ENCODE measurements around the gene LRMDA. TPM values are rescaled to one million over a fixed set of nuclear protein-coding genes. Genes with fewer than 3 reads are reported as not detected.

Gene LRMDA
- total RNA-seq, 2 experiments from 2014 or later = not detected

DNA sequence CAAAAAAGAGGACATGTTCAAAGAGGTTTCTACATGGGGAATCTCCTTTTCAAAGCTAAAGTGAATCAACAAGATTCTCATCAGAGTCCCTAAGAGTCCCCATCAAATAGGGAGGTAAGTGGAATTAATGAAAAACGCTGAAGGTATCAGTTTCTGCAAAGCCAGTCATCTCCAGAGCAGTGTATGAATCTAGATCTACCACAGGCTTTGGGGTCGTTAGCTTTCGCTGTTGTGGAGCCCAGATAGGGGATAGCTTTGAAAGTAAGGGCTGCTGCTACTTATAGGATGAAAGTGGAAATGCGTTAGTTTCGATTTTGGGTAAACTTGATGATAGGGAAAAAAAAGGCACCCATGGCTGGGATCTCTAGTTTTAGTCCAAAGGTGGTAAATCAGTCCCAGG is 748.4 kb downstream of the LRMDA start:
- Histone ChIP-seq H3K27me3 (ENCODE audit: control insufficient read depth in 1 of 2, insufficient read depth in 2 of 2, low read length in 2 of 2) (no peaks in the 10 kb centered on the region), H3K4me3 (ENCODE audit: low read length) (no peak overlapping the region), H3K27ac (ENCODE audit: low read depth in 1 of 2, low read length in 2 of 2) (no peak overlapping the region), H3K4me1 (ENCODE audit: insufficient read depth, low read length) (no peaks in the 10 kb centered on the region), H3K9me3 (ENCODE audit: control insufficient read depth in 1 of 2, insufficient read depth in 1 of 2, low read length in 2 of 2) (peaks cover 0 to 8% of the 10 kb centered on the region in 2 experiments), H3K36me3 (ENCODE audit: insufficient read depth, low read length) (no peaks in the 10 kb centered on the region)
- TF ChIP-seq, protein P1, sequence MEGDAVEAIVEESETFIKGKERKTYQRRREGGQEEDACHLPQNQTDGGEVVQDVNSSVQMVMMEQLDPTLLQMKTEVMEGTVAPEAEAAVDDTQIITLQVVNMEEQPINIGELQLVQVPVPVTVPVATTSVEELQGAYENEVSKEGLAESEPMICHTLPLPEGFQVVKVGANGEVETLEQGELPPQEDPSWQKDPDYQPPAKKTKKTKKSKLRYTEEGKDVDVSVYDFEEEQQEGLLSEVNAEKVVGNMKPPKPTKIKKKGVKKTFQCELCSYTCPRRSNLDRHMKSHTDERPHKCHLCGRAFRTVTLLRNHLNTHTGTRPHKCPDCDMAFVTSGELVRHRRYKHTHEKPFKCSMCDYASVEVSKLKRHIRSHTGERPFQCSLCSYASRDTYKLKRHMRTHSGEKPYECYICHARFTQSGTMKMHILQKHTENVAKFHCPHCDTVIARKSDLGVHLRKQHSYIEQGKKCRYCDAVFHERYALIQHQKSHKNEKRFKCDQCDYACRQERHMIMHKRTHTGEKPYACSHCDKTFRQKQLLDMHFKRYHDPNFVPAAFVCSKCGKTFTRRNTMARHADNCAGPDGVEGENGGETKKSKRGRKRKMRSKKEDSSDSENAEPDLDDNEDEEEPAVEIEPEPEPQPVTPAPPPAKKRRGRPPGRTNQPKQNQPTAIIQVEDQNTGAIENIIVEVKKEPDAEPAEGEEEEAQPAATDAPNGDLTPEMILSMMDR (IDR thresholded peaks at IDR 0.05) = no peak
- ATAC-seq (ENCODE audit: poor library complexity) (no peak), DNase-seq (no peak)
- Mint-ChIP-seq H3K27me3 (no peaks in the 10 kb centered on the region), H3K4me3 (no peak overlapping the region), H3K9me3 (no peaks in the 10 kb centered on the region), H3K4me1 (ENCODE audit: low read depth) (peaks cover 15% of the 10 kb centered on the region), H3K36me3 (ENCODE audit: low read depth) (no peaks in the 10 kb centered on the region), H3K27ac (no peak overlapping the region)
- ChIA-PET POLR2A (interaction anchor here (1.4 kb wide), 1 partner anchor 41 kb away, joined by 3 read pairs; no protein-coding TSS in a partner anchor), CTCF (no interaction called here)
- intact Hi-C loops (cut with DNase I, micrococcal nuclease) = no loop called here

DNA sequence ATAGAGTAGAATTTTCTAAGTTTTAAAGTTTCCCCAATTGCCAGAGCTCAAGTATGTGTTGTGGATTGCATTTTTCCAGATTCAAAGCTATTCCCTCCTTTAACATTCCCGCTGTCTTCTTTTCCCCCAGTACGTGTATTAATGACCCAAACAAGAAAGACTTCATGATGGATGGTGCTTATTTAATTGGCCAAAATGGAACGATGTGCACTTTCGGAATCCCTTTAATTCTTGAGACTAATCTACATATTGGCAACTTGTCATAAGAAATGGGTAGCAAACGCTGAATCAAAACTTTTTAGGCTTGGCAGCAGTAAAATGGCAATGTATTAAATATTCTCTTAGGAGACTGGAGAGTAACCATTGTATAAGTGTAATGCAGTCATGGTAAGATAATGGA is 753.2 kb downstream of the LRMDA start:
- Histone ChIP-seq H3K4me1 (ENCODE audit: insufficient read depth, low read length) (no peaks in the 10 kb centered on the region), H3K4me3 (ENCODE audit: low read length) (no peak overlapping the region), H3K9me3 (ENCODE audit: control insufficient read depth in 1 of 2, insufficient read depth in 1 of 2, low read length in 2 of 2) (no peaks in the 10 kb centered on the region), H3K27ac (ENCODE audit: low read depth in 1 of 2, low read length in 2 of 2) (no peak overlapping the region), H3K36me3 (ENCODE audit: insufficient read depth, low read length) (no peaks in the 10 kb centered on the region), H3K27me3 (ENCODE audit: control insufficient read depth in 1 of 2, insufficient read depth in 2 of 2, low read length in 2 of 2) (no peaks in the 10 kb centered on the region)
- H3K4me1 Mint-ChIP-seq (ENCODE audit: low read depth) = no peaks in the 10 kb centered on the region
- CTCF ChIA-PET = no interaction called here
- POLR2A ChIA-PET = no interaction called here
- no peaks in the 10 kb centered on the region for H3K9me3 Mint-ChIP-seq
- DNase-seq (no peak), ATAC-seq (ENCODE audit: poor library complexity) (no peak)
- no peak overlapping the region for H3K27ac Mint-ChIP-seq
- H3K4me3 Mint-ChIP-seq = no peak overlapping the region
- intact Hi-C loops (cut with DNase I, micrococcal nuclease) = no loop called here
- TF ChIP-seq, protein P1 (IDR thresholded peaks at IDR 0.05) = no peak
- H3K36me3 Mint-ChIP-seq (ENCODE audit: low read depth) = no peaks in the 10 kb centered on the region
- no peaks in the 10 kb centered on the region for H3K27me3 Mint-ChIP-seq

DNA sequence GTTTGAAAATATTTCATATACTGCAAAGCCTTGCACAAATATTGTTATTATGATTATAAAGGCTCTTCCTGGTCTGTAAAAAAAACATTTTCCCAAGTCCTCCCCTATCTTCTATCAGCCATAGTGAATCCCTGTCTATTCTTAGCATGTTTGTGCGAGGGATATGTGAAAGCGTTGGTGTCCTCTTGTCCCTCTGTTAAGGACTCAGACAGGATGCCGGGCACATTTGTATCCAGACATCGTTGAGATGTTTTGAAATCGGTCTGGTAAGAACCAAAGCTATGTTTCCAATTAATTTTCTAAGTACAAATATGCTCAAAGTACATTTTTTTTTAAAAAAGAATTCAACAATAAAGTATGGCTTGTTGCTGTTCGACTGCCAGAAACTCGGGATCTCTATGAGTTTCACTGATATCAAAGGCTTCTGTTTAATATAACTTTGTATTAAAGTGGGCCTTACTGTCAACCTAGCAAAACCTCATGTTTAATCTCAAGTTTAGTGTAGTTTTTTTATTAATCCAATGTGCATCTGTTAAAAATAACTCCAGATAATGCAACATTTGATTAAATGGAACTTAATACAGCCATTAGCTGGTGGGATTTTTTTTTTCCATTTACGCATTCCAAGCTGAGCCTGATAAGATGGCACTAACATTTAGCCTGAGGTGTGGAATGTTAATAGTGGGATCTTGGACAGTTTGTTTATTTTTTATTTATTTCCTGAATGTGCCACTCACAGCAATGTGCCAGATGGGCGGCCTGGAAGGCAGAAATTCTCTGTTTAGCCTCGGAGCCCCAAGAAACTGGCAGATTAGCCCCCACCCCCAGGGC is 754.3 kb downstream of the LRMDA start:
- Histone ChIP-seq H3K4me3 (ENCODE audit: low read length) (no peak overlapping the region), H3K27me3 (ENCODE audit: control insufficient read depth in 1 of 2, insufficient read depth in 2 of 2, low read length in 2 of 2) (no peaks in the 10 kb centered on the region), H3K4me1 (ENCODE audit: insufficient read depth, low read length) (no peaks in the 10 kb centered on the region), H3K36me3 (ENCODE audit: insufficient read depth, low read length) (no peaks in the 10 kb centered on the region), H3K9me3 (ENCODE audit: control insufficient read depth in 1 of 2, insufficient read depth in 1 of 2, low read length in 2 of 2) (no peaks in the 10 kb centered on the region), H3K27ac (ENCODE audit: low read depth in 1 of 2, low read length in 2 of 2) (no peak overlapping the region)
- no peak overlapping the region for H3K27ac Mint-ChIP-seq
- TF ChIP-seq, protein P1 (IDR thresholded peaks at IDR 0.05) = no peak
- no peaks in the 10 kb centered on the region for H3K4me1 Mint-ChIP-seq (ENCODE audit: low read depth)
- CTCF ChIA-PET = no interaction called here
- intact Hi-C loops (cut with DNase I, micrococcal nuclease) = no loop called here
- DNase-seq (no peak), ATAC-seq (ENCODE audit: poor library complexity) (no peak)
- no peaks in the 10 kb centered on the region for H3K27me3 Mint-ChIP-seq
- no peaks in the 10 kb centered on the region for H3K36me3 Mint-ChIP-seq (ENCODE audit: low read depth)
- POLR2A ChIA-PET = interaction anchor here (0.7 kb wide), 1 partner anchor 45 kb away, joined by 3 read pairs; no protein-coding TSS in a partner anchor
- H3K4me3 Mint-ChIP-seq = no peak overlapping the region
- no peaks in the 10 kb centered on the region for H3K9me3 Mint-ChIP-seq
